ENCODE data around the gene NR3C1. TPM values are rescaled to one million over a fixed set of nuclear protein-coding genes. Genes with fewer than 3 reads are reported as not detected.

The NR3C1 gene
- total RNA-seq, 4 donors from 2014 or later = 79.2 to 92.3 (median 89.3) TPM

DNA sequence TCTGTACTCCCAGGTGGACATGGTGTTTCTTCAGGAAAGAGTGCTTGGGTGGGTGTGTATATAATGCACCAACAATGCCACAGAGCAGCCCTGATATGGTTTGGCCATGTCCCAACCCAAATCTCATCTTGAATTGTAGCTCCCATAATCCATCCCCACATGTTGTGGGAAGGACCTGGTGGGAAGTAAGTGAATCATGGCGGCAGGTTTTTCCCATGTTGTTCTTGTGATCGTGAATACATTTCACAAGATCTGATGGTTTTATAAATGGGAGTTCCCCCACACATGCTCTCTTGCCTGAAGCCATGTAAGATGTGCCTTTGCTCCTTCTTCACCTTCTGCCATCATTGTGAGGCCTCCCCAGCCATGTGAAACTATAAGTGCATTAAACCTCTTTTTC, 158.5 kb downstream of the NR3C1 start:
- TF ChIP-seq POLR2AphosphoS5 (IDR thresholded peaks at IDR 0.05) (no peak), POLR2A (IDR thresholded peaks at IDR 0.05; ENCODE audit: low read depth) (no peak), EP300 (IDR thresholded peaks at IDR 0.05) (no peak)
- TF ChIP-seq, protein P1, sequence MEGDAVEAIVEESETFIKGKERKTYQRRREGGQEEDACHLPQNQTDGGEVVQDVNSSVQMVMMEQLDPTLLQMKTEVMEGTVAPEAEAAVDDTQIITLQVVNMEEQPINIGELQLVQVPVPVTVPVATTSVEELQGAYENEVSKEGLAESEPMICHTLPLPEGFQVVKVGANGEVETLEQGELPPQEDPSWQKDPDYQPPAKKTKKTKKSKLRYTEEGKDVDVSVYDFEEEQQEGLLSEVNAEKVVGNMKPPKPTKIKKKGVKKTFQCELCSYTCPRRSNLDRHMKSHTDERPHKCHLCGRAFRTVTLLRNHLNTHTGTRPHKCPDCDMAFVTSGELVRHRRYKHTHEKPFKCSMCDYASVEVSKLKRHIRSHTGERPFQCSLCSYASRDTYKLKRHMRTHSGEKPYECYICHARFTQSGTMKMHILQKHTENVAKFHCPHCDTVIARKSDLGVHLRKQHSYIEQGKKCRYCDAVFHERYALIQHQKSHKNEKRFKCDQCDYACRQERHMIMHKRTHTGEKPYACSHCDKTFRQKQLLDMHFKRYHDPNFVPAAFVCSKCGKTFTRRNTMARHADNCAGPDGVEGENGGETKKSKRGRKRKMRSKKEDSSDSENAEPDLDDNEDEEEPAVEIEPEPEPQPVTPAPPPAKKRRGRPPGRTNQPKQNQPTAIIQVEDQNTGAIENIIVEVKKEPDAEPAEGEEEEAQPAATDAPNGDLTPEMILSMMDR (IDR thresholded peaks at IDR 0.05) = no peak
- DNase-seq (ENCODE audit: extremely low spot score) = no peak
- Histone ChIP-seq H3K36me3 (no peaks in the 10 kb centered on the region), H3K27me3 (no peaks in the 10 kb centered on the region), H3K9me3 (no peaks in the 10 kb centered on the region), H3K4me1 (peaks cover 3 to 36% (median 28%) of the 10 kb centered on the region in 4 donors), H3K27ac (replicated peaks in 1 of 4) (peak overlapping the region; percentile 71 to 78 (median 73)), H3K4me3 (no peak overlapping the region)
- 100% methylated on average over 2 of the region's 2 CpGs for WGBS
- intact Hi-C loops (cut with DNase I) = no loop called here

DNA sequence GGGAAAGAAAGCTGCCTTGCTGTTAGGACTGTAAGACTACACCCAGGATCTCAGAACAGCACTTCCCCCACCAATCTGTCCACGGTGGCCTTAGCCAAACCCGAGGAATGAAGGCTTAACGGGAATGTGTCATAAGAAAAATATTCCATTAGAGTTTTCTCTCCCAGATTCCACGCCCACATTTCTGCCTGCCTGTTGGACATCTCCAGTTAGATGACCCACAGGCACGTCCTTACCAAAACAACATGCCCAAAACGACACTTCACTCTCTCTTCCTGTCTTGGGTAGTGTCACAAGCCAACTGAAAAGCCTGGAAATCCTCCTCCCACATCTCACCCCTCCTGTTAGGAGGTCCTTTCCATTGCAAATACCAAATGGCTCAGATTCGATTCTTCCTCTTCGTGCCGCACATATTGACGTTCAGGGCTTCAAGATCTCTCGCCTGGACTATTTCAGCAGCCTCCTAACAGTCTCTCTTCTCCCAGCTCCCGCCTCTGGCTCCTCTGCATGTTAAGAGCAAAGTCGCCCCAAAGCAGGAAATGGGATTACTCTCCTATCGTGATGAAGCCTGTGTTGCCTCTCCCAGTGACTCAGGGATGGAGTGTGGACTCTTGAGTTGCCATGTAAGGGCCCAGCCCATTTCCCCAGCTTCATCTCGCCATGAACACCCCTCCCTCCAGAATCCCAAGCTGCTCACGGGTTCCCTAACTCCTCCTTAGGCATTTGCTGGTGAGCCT, 159.3 kb downstream of the NR3C1 start:
- Histone ChIP-seq H3K4me3 (peak overlapping the region; percentile 3 to 29 (median 20)), H3K9me3 (no peaks in the 10 kb centered on the region), H3K27me3 (no peaks in the 10 kb centered on the region), H3K27ac (replicated peaks in 1 of 4) (peak overlapping the region; percentile 71 to 78 (median 73)), H3K36me3 (no peaks in the 10 kb centered on the region), H3K4me1 (peaks cover 3 to 33% (median 26%) of the 10 kb centered on the region in 4 donors)
- peak; percentile 91 for DNase-seq (ENCODE audit: extremely low spot score)
- TF ChIP-seq, protein P1 (IDR thresholded peaks at IDR 0.05) = no peak
- TF ChIP-seq POLR2AphosphoS5 (IDR thresholded peaks at IDR 0.05) = peak; percentile 53 to 61
- intact Hi-C loops (cut with DNase I) = no loop called here
- 52% methylated on average over 16 of the region's 16 CpGs for WGBS

DNA sequence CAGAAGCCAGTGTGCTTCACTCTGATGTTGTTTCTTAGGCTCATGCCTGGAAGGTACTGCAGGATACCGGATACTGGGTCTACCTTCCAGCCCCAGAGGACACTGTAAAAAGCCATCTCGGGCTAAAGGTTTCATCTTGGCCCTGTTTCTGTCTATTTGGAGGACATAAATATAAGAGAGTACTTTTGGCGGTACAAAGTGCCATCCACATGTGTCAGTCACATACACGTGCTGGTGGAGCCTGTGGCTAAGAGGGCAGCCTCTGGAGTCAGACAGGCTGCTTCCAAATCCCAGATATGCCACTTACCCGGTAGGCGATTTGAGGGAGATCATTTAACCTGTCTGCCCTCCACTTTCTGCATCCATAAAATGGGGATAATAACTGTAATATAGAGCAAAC, 160.4 kb downstream of the NR3C1 start:
- 93% methylated on average over 6 of the region's 6 CpGs for WGBS
- Histone ChIP-seq H3K4me3 (no peak overlapping the region), H3K4me1 (peaks cover 3 to 31% (median 24%) of the 10 kb centered on the region in 4 donors), H3K27ac (replicated peaks in 1 of 4) (peak overlapping the region; percentile 71 to 78 (median 73)), H3K36me3 (no peaks in the 10 kb centered on the region), H3K27me3 (no peaks in the 10 kb centered on the region), H3K9me3 (no peaks in the 10 kb centered on the region)
- intact Hi-C loops (cut with DNase I) = no loop called here
- no peak for DNase-seq (ENCODE audit: extremely low spot score)
- no peak for TF ChIP-seq POLR2AphosphoS5 (IDR thresholded peaks at IDR 0.05)
- TF ChIP-seq EP300 (IDR thresholded peaks at IDR 0.05) = no peak
- no peak for TF ChIP-seq POLR2A (IDR thresholded peaks at IDR 0.05; ENCODE audit: low read depth)
- TF ChIP-seq, protein P1 (IDR thresholded peaks at IDR 0.05) = no peak

DNA sequence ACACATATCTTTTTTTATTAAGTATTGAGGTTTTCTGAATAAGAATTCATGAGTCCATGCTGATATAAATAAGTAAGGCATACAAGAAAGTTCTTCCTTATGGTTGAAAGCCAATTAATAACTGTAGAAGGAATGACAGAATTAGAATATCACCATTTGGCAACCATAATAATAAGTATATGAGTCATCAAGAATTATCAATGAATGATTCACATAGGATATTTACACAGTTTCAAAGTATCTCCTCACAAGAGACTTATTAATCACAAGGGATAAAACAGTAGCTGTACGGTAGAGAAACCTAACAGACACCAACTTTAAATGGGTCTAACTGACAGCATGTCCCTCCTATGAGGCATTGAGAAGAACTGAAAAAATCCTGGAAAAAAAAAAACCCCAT, 161.6 kb downstream of the NR3C1 start:
- intact Hi-C loops (cut with DNase I) = no loop called here
- DNase-seq (ENCODE audit: extremely low spot score) = no peak
- H3K36me3 ChIP-seq = no peaks in the 10 kb centered on the region
- WGBS = 62% methylated on average over 1 of the region's 1 CpG
- TF ChIP-seq EP300 (IDR thresholded peaks at IDR 0.05) = no peak
- TF ChIP-seq POLR2AphosphoS5 (IDR thresholded peaks at IDR 0.05) = no peak
- TF ChIP-seq POLR2A (IDR thresholded peaks at IDR 0.05; ENCODE audit: low read depth) = no peak
- TF ChIP-seq, protein P1 (IDR thresholded peaks at IDR 0.05) = no peak
- peaks cover 3 to 31% (median 24%) of the 10 kb centered on the region in 4 donors for H3K4me1 ChIP-seq
- H3K4me3 ChIP-seq = no peak overlapping the region
- no peak overlapping the region for H3K27ac ChIP-seq (replicated peaks in 1 of 4)
- H3K27me3 ChIP-seq = no peaks in the 10 kb centered on the region
- no peaks in the 10 kb centered on the region for H3K9me3 ChIP-seq
